Epithelial cell of prostate (primary cell): ENCODE results near the gene SH3GL1.
A peak's percentile ranks its signal among the peaks of the same experiment; 100 is the strongest.
"Not testable (repeated sequence)": the region's sequence is repeated elsewhere in the genome, so short reads cannot be mapped to it uniquely, and the experiment has no call there.

Experiments
- DNase-seq: peaks from one replicate; pipeline ENCODE4 v3.0.0-alpha.2; 2011; ENCODE audit warnings: low read depth, low spot score
- H3K27ac ChIP-seq: fragments of 450-650 bp; 2 replicates; pipeline ENCODE4 v1.5.1; 2017; ENCODE audit warnings: mild to moderate bottlenecking

The SH3GL1 gene

DNA sequence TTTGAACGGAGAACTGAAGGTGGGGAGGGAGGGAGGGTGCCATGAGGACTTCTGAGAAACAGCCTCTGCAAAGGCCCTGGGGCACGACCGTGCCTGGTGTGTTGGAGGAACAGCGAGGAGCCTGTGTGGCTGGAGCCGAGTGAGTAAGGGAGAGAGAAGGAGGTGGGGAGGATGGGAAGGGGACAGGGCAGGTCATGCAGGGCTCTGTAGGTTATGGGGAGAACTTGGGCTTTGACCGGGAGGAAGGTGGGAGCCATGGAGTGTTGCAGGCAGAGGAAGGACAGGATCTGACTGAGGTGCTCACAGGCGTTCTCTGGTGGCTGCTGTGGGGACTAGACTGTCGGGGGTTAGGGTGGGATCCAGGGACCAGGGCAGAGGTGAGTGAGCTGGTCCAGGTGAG is 50.2 kb downstream of the SH3GL1 start:
- no peak overlapping the region for H3K27ac ChIP-seq
- DNase-seq = no peak

DNA sequence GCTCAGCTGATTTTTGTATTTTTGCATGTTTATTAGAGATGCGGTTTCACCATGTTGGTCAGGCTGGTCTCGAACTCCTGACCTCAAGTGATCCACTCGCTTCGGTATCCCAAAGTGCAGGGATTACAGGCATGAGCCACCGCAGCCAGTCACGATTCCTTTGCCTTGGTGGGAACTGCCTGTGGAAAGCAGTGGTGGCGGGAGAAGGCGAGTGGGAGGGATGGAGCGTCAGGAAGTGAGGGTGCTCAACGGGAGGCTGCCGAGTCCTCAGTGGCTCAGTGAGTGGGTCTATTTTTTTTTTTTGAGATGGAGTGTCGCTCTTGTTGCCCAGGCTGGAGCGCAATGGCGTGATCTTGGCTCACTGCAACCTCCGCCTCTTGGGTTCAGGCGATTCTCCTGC is 51.1 kb downstream of the SH3GL1 start:
- not testable (repeated sequence) for DNase-seq

DNA sequence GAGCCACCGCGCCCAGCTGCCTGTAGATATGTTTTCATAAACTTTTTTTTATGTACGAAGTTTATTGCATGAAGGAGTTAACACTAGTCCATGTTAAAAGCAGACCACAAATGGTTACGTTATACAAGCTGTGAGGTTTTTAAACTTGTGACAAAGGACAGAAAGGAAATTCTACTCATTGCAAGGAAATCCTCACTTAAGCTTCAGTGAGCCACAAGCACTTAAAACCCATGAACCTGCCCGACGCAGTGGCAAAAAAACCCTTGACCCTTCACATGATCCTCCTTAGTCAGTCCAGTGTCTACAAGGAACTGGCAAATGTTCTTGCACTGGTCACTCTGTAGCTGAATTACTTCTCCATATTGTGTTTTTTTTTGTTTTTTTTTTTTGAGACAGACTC is 52.8 kb downstream of the SH3GL1 start:
- no peak for DNase-seq
- no peak overlapping the region for H3K27ac ChIP-seq

More for the DNA sequence above, 51.1 kb downstream of the SH3GL1 start:
- not testable (repeated sequence) for H3K27ac ChIP-seq

DNA sequence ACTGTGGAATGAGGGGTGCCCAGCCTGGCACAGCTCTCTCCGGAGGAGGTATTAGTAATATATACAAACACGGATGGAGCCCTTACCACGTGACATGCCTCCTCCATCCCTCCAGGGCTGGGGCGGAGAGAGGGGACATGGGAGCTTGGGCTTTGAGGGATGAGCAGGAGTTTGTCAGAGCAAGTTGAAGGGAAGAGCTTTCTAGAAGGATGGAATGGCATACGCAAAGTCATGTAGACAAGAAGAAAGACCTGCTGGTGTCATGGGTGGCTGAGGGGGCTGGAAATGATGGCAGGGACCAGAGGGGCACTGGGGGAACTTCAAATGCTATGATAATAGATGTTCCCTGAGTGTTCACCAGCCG is 54.3 kb downstream of the SH3GL1 start:
- H3K27ac ChIP-seq = no peak overlapping the region
- no peak for DNase-seq

DNA sequence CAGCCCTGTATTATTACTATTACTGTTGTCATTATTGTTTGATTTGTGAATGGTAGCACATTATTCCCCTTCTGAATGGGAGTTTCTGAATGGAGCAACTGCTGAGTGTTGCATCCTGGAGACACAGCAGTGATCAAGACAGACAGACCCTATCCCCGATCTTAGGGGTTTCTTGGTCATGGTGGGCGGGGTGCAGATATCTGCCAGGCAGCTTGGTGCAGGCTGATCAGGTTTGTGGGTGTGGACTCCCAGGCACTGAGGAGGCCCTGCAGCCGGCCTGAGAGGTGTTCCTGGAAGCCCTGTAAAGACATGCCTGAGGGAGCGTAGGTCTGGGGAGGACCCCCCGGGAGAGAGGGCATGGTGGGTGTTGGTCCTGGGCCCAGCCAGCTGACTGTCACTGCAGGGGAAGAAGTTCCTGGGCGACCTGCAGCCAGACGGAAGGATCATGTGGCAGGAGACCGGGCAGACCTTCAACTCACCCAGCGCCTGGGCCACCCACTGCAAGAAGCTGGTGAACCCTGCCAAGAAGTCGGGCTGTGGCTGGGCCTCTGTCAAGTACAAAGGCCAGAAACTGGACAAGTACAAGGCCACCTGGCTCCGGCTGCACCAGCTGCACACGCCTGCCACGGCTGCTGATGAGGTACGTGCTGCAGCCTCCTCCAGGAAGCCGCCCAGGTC is 54.9 kb downstream of the SH3GL1 start:
- no peak for DNase-seq
- no peak overlapping the region for H3K27ac ChIP-seq

DNA sequence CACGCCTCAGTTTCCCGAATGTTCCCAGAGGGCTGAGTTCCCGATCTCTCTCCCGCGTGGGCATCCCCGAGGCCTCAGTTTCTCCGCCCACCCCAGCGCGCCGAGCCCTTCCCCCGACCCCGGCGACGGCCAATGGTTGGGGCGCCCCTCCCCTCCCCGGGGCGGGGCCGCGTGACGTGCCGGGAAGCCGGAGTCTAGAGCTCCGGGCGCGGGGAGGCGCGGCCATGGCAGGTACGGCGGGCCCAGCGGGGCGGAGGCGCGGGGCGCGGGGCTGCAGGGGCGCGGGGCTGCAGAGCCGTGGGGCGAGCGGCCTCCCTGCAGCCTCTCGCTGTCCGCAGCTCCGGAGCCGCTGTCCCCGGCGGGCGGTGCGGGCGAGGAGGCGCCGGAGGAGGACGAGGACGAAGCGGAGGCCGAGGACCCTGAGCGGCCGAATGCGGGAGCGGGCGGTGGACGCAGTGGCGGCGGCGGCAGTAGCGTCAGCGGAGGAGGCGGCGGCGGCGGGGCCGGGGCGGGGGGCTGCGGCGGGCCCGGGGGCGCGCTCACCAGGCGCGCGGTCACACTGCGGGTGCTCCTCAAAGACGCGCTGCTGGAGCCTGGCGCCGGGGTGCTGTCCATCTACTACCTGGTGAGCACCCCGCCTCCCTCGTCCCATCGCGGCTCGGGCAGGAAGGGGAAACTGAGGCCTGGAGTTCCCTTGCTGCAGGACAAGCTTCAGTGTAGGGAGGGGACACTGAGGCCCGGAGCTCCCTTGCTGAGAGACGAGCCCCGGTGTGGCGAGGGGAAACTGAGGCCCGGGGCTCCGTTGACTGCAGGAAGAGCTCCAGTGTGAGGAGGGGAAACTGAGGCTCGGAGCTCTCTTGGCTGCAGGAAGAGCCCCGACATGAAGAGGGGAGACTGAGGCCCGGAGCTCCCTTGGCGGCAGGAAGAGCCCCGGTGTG is 56.7 kb downstream of the SH3GL1 start, which contains the start of gene MPND:
TSS of gene MPND (plus strand) at position 193 of the 938 bp plus-strand sequence. CDS start at position 225, 32 bp downstream.
- H3K27ac ChIP-seq = peak within 1 kb of the TSS; percentile 68
- DNase-seq = peak; percentile 16

DNA sequence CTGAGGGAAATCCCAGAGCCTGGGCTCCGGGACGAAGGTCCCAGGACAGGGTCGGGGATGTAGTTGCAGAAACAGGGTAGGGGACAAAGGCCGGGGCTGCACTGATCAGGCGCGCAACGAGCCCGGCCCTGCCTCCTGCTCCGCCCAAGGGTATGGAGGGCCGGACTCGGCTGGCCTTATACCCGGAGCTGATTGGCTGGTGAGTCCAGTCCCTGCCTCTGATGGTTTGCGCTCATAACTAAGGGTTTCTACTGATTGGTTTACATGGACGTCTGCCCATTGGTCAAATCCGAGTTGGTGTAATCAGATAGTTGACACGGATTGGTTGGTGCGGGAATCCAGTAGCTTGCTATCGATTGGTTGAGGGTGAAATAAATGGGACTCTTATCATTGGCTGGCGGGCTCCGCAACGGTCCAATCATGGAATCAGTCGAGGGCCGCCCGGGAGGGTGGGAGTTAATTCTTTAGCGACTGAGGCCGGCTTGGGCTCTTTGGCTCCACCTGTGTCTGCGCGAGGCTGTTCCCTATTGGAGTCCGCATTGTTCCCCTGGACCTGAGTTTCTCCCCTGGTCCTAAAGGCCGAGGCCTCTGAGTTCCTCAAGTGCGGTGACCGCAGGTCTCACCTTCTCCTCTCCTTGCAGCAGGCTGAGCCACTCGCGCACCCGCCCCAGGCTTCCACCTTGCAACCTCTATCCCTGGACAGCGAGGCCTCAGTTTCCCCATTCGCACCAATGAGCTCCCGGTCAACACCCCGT is 57.6 kb downstream of the SH3GL1 start:
- peak; percentile 100 for DNase-seq
- peak overlapping the region; percentile 68 for H3K27ac ChIP-seq

DNA sequence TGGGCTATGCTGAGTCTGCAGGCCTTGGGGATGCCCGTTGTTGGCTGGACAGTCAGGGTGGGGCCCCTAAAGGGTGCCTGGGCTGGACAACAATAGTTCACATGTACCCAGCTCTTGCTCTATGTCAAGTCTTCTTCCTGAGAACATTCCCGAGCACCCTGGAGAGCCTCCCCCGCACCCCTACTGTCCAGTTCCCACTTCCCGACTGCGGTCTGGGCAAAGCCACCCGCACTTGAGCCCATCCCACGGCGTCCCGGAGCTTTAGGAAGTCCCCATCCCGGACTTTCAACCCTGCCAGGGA is 58.1 kb downstream of the SH3GL1 start:
- peak overlapping the region; percentile 68 for H3K27ac ChIP-seq
- DNase-seq = no peak

DNA sequence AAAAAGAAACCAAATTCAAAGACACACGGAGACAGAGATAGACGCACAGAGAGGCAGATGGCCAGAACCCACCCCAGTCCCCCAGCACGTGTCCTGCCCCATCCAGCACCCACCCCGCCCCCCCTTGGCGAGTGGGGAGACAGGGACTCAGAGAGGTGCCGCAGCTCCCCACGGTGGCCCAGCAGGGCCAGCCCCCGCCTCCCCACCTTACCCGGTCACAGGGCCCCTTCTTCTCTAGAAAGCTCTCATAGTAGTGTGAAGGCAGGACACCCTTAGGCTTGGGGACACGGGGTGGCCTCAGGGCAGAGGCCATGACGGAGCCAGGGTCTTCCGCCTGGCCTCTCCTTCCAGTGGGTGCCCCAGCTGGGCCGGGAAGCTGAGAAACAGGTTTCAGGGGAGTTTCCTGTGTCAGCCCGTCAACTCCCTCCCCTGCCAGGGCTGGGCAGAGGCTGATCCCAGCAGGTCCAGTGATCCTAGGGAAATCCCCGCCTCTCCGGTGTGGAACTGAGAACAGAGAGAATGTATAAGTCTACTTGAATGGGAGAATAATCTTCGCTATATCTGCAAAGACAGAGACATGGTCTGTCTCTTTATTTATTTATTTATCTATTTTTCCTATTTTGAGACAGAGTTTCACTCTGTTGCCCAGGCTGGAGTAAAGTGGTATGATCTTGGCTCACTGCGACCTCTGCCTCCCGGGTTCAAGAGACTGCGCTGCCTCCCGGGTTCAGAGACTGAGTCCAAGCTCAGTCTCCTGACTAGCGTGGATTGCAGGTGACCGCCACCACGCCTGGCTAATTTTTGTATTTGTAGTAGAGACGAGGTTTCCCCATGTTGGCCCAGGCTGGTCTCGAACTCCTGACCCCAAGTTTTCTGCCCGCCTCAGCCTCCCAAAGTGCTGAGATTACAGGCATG is 61.6 kb downstream of the SH3GL1 start, which contains the start of gene STAP2:
TSS of gene STAP2 (minus strand) at position 387 of the 915 bp plus-strand sequence. CDS start at position 313, 74 bp downstream.
- DNase-seq = peak; percentile 37
- peak within 1 kb of the TSS; percentile 67 for H3K27ac ChIP-seq

DNA sequence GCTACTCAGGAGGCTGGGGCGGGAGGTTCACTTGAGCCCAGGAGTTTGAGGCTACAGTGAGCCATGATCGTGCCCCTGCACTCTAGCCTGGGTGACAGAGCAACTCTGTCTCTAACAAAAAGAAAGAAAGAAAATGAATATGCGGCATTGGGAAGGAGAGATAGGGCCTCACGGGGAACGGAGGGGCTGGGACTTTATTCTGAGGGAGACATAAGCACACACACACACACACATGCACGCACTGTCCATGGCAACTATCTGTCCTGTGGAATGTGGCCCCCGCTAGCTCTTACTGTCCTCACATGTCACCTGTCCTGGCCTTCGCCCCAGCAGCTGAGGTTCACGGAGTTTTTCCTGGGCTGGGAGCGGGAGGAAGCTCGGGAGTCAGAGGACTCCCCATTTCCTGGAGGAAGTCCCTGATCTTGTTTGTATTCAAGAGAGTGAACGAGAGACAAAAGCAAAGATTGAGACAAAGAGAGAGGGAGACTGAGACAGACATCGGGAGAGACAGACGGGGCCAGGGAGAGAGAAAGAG is 62.4 kb downstream of the SH3GL1 start:
- H3K27ac ChIP-seq = peak overlapping the region; percentile 67
- no peak for DNase-seq

DNA sequence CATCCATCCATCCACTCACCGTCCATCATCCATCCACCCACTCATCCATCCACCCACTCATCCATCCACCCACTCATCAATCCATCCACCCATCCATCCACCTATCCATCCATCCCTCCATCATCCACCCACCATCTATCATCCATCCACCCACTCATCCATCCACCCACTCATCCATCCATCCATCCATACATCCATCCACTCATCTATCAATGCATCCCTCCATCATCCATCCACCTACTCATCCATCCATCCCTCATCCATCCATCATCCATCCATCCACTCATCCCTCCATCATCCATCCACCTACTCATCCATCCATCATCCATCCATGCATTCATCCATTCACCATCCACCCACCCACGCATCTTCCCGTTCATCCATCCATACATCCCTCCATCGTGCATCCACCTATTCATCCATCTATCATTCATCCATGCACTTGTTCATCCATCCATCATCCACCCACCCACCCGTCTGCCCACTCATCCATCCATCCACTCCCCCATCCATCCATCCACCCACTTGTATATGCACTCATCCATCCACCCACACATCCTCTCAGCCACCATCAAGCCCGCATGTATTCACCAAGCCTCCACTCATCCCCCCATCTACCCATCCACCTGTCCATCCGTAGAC is 65.3 kb downstream of the SH3GL1 start:
- no peak for DNase-seq
- no peak overlapping the region for H3K27ac ChIP-seq

DNA sequence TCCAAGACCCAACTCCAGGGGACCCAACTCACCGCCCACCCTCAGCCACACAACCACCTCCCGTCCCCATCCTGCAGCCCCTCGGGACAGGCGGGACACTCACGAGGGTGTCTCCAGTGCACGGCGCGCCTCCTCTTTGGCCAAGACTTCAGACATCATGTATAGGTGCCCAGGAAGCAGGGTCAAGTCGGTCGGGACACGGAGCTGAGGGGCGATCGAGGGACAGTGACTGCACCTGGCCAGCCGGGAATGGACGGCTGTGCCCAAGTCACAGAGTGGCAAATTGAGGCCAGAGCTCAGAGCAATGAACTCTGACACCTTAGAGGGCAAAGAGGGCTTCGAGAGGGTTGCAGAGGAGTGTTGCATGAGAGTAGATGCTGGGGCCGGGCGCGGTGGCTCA is 70.5 kb downstream of the SH3GL1 start:
- no peak overlapping the region for H3K27ac ChIP-seq

DNA sequence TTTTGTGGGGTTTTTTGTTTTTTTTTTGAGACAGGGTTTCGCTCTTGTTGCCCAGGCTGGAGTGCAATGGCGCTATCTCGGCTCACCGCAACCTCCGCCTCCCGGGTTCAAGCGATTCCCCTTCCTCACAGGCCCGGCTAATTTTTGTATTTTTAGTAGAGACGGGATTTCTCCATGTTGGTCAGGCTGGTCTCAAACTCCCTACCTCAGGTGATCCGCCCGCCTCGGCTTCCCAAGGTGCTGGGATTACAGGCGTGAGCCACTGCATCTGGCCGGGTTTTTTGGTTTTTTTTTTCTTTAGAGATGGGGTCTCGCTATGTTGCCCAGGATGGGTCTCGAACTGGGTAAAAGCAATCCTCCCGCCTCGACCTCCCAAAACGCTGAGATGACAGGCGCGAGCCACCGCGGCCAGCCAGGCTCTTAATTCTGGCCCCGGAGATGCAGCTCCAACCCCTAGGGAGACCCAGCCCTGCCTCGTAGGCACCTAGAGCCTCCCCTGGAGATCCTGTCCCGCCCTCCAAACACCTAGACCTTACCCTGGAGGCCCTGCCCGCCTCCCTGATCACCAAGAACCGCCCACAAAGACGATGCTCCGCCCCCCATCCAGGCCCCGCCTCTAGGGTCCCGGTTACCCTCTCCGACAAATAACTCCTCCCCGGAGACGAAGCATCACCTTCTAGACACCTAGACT is 71.2 kb downstream of the SH3GL1 start:
- H3K27ac ChIP-seq, DNase-seq: not testable (repeated sequence)

More for the DNA sequence above, 70.5 kb downstream of the SH3GL1 start:
- DNase-seq = no peak

DNA sequence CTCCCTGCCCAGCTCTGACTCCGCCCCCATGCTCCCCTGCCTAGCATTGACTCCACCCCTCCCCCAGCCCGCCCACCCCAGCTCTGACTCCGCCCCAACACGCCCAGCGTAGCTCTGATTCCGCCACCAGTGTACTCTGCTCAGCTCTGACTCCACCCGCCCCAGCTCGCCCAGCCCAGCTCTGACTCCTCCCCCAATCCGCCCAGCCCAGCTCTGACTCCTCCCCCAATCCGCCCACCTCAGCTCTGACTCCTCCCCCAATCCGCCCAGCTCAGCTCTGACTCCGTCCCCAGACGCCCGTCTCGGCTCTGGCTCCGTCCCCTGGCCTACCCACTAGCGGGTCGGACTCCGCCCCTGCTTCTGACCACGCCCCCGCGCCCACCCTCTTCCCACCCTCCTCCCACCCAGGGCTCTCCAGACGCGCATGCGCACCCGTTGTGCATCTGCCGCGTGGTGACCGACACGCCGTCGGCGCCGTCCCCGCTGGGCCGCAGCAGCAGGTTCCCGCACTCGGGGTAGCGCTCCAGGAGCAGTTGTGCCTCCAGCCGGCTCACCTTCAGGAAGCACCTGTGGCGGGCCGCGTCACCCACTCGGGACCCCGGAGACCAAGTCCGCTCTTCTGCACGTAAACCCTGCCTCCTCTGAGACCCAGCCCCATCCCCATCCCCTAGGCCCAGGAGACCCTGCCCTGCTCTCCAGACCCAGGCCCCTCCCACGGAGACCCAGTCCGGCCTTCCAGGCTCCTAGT is 71.9 kb downstream of the SH3GL1 start:
- no peak overlapping the region for H3K27ac ChIP-seq
- no peak for DNase-seq

DNA sequence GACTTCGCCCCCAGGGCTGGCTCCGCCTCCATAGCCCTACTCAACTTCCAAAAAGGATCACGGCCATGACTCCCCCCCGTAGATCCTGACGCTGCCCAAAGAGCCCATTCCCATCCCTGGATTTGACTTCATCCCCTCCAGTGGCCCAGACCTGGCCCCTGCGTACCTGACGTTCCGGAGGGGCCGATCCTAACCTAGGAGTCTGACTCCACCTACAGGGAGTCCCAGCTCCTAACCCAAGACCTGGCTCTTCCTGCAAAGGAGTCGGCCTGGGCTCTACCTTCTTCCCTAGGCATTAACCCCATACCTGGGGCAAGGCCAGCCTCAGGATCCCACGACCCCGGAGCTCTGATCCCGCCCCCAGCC is 72.5 kb downstream of the SH3GL1 start:
- DNase-seq = no peak
- no peak overlapping the region for H3K27ac ChIP-seq

DNA sequence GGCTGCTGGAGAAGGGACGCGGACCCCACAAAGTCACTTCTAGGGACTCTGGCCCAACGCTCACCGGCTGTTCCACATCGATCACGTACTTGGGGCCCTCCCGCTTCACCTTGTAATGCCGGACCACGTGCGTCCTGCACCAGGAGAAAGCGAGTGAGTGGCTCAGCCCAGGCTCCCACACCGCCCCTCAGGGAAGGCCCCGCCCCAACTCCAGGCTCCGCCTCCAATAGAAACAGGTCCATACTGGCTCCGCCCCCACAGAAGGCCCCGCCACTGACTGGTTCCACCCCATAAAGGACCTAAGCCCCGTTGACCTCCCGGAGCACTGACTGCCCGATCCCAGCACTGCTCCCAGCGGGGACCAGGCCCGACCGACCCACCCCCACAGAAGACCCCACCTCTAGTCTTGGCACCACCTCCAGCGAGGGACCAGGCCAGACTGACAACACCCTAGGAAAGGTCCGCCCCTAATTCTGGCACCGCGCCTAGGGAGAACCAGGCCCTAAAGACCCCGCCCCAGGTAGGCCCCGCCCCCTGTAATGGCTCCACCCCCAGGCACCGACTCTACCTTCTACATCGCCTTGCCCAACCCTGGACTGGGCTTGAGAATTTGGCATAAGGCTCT is 73.0 kb downstream of the SH3GL1 start:
- no peak overlapping the region for H3K27ac ChIP-seq
- DNase-seq = no peak

DNA sequence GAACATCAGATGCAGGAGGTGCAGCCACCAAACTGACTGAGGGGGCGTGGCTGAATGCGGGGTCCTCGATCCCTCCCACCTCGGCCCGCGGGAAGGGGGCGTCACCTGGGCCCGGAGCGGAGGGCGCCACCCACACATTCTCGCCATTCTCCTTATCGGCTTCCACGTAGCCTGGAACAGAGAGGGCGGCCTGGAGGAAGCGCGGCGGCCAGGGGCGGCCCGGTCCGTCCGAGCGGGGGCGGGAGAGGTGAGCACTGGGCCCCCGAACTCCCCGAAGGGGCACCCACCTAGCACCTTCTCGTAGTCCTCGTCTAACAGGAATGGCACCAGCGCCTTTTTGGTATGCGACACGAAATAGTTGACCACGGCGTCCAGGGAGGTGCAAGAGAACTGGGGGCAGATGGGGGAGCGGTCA is 73.5 kb downstream of the SH3GL1 start:
- no peak for DNase-seq
- H3K27ac ChIP-seq = no peak overlapping the region
